ENCODE results near the gene PPOX.

Gene PPOX

DNA sequence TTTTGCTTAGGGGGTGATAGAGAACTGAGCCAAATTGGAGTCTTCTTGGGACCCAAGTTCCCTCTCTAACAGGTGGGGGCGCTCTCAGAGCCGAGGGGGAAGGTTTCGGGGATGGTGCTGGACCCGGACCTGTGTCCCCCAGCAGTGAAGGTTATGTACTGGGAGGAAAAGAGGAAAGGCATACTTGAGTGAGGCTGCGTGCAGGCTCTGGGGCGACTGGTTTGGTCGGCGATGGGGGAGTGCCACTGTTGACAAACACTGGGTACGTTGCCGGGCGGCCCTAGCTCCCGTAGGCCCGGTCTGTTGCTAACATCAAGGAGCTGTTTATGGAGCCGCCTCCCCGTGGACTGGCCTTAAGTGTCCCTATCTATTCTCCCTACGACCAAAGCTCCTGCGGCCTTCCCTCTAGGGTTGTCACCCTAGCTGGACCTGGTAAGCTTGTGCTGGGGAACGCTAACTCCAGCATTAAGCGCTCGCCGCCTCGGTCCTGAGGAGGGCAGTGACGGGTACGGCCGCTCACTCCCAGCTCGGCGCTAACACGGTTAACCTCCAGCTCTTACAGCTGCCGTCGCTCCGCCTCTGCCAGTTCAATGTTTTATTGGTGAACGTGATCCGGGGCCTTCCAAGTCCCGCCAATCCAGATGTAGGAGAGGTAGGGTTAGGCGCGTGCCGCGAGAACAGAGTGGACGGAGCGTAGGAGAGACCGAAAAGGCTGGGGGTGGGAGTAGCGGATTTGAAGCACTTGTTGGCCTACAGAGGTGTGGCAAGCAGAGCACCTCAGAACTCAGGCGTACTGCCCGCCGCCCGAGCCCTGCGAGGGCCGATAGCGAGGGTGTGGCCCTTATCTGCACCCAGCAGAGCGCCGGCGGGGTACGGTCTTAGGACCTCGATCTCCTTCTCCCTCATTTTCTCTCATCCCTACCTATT is at the start of gene PPOX:
TSS of gene PPOX (plus strand) at position 685 of the 927 bp plus-strand sequence. CDS start 422 bp downstream, outside the sequence.
- DNase-seq: peak; percentile 91

DNA sequence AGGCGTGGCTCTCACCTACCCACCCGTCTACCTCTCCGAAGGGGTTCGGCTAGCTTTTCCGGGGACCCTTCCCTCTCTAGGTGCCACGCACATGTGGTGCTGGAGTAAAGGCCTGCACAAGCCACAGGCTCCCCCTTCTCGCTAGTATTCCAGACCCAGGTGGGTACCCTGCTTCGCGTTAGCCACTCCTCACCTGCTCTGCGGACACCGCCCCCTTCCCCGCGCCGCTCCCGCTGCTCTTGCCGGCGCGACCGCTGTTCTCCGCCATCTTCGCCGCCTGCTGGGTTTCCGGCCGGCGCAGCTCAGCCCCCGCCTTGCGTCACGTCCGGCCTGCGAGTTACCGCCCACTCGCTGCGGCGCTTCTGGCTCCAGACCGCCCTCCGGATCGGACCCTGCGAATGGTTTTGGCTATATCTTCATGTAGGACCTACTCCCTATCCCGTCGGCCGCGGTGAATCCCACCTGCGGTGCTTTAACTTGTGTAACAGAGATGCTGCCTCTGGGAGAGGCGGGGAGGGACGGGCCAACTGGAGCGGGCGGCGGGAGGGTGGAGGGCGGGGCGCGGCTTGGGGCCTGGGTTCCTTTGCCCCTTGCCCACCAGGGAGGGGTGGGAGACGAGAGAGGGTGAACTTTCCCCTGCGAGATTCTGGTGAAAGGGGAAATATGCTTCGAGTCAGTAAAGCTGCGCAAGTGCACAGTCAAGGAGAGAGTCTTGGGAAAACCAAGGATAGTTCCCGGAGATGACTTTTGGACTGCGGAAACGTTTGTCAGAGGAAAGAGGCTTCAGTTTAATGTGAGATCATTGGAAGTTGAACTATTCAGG is 48.3 kb upstream of the PPOX start, which contains the start of the genes NIT1 and PFDN2:
TSS of gene NIT1 (plus strand) at position 347 of the 823 bp plus-strand sequence. CDS start at position 419, 72 bp downstream.
TSS of gene PFDN2 (minus strand) at position 279 of the 823 bp plus-strand sequence. CDS start at position 268, 11 bp downstream.
- DNase-seq: peak; percentile 88 to 92

DNA sequence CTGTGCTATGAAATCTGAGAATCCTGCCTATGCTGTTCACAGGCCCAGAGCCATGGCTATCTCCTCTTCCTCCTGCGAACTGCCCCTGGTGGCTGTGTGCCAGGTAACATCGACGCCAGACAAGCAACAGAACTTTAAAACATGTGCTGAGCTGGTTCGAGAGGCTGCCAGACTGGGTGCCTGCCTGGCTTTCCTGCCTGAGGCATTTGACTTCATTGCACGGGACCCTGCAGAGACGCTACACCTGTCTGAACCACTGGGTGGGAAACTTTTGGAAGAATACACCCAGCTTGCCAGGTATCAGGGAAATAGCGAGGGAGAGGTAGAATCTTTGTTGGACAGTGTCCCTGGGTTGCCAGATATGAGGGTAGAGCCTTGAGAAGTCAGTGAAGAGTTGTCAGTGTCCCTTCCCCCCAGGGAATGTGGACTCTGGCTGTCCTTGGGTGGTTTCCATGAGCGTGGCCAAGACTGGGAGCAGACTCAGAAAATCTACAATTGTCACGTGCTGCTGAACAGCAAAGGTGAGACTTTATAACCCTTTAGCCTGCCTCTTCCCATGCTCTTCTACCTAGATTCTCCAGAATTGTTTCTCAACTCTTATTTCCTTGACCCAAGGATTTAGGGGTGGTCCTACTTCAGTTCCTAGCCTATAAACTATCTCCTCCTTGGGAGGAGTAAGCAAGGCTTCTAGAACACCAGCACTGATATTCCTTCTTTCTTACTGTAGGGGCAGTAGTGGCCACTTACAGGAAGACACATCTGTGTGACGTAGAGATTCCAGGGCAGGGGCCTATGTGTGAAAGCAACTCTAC is 46.9 kb upstream of the PPOX start:
- peak; percentile 65 to 78 for DNase-seq

- DNase-seq: no peak
Observed at GRCh38 chr1:161121042-161121650, 45.1 kb upstream of the PPOX start.

- DNase-seq: no peak
Observed at GRCh38 chr1:161121834-161122233, 44.4 kb upstream of the PPOX start.

DNA sequence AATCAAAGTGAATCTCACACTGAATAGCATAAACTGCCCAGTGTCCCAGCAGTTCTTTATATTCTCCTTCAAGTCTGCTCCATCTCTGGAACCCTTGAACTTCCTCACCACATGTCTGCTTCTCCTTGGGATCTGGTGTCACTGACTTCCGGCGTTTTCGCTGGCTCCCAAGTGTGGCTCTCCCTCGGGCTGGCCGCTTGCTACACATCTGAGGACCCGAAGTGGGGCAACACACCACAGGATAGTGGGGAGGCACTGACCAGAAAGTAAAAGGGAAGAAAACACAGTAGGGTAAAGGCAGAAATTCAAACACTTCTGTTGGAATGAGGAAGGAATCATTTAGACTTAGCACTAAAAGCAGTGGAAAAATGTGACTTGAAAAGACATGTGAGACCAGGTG is 43.3 kb upstream of the PPOX start:
- DNase-seq: no peak

DNA sequence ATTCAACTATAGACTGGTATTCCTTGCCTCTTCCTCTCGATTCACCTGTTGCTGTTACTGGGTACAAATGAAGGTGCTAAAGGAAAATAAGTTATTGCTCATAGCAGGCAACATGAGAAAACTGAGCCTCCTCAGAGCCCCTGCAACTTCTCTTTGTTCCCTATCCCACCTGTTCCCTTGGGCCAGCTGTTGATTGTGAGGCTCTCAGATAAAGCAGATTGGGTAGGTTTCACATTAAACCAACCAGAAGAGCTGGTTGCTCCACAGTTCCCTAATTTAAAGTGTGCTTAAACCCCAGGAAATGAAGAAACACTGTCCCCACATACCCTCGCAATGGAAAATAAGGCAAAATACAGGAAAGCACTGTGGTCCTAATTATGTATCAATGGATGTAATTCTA is 38.6 kb upstream of the PPOX start:
- no peak for DNase-seq

GRCh38 chr1:161128591-161129420 is 37.4 kb upstream of the PPOX start:
- DNase-seq: no peak

DNA sequence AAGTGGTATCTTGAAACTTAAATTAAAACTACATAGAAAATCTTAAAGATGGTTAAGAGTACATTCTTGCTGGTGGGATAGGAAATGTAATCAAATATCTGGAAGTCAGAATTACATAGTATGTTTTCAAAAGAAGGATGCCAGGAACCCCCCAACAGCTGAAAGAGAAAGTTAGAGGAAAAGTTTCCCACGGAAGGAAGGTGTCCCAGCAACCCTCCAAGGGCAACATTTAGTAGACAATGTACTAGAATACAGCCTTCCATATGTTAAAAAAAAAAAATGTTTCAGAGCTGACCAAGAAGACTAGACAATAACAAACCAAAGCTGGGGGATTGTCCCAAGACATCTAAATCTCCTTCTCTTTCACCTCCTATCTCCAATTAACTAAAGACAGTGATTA is 36.0 kb upstream of the PPOX start:
- DNase-seq: no peak

DNA sequence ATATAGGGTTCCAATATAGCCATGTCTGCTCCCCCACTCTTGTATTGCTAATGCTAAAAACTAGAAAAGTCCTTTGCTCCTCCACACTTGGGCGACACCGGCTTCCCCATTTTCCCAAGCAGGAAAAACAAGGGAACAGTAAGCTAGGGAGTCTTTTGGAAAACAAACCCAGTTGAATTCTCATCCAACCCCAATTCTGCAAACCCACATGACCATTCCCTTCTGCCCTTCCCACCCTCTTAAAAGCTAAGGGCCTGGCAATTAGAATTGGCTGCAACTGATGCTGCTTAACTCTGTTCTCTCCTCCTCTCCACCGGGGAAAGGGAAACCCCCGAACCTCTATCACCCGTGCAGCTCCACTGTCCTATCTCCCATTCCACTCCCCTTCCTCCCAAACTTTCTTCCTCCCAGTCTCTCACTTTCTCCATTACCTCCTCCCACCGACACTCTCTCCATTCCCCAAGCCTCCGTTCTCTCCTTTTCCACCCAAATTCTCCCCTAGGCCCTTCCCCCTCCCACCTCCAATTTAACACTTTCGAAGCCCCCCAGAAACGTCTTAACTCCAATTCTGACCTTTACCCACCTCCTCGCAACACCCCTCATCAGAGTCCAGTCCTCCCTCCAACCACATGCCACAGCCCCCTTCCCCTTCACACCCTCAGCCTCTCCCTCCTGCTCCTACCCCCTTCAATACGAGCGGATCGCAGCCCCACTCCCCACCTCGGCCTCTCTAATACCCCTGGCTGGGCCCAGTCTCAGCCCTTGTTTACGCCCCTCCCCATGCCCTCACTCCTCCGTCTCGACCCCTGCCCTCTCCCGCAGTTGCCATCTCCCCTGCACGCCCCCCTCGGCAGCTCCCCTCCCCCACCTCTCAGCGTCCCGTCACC is 34.5 kb upstream of the PPOX start:
- no peak for DNase-seq

GRCh38 chr1:161132410-161133219 is 33.6 kb upstream of the PPOX start, which contains the start of gene DEDD:
Gene DEDD, minus strand, starts transcription at chr1:161132667. Its CDS starts 8,205 bp downstream, at chr1:161124462.
- DNase-seq: peak; percentile 88 to 90

- no peak for DNase-seq
Observed at GRCh38 chr1:161133220-161133740, 32.9 kb upstream of the PPOX start.

DNA sequence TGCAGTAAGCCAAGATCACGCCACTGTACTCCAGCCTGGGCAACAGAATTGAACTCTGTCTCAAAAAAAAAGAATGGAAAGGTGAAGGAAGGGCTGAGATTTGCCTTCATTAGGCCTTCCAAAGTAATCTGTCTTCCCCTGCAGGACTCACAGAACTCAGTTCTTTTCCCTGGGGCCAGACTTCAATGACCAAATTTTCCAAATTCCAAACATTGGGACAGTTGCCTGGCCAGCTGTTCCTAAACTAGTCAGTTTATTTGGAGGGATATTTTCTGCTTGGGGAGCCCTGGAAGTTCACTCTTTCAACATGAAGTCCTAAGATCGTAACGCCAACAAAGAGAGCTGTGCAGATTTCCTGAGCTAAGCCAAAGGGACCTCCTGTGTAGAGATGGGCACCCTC is 28.3 kb upstream of the PPOX start:
- no peak for DNase-seq

DNA sequence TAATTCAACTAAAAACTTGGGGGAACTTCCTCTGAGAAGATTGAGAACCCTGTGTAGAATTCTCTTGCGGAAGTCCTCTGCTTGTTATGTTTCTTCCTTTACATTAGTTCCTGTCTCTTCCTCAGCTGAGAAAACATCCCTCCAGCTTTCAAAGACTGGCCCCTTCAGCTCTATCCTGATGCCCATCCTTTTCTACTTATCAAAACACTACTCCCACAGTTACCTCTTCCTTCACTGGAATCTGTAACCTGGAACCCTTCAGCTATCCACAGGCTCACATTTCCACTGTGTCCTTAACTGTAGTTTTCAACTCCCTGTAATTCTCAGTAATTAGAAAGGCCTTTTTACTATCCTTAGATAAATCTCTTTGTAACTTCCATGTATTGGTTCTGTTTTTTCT is 27.8 kb upstream of the PPOX start:
- no peak for DNase-seq

- DNase-seq: peak in 1 of 2 donors; percentile 60
Observed at GRCh38 chr1:161139766-161140165, 26.5 kb upstream of the PPOX start.

DNA sequence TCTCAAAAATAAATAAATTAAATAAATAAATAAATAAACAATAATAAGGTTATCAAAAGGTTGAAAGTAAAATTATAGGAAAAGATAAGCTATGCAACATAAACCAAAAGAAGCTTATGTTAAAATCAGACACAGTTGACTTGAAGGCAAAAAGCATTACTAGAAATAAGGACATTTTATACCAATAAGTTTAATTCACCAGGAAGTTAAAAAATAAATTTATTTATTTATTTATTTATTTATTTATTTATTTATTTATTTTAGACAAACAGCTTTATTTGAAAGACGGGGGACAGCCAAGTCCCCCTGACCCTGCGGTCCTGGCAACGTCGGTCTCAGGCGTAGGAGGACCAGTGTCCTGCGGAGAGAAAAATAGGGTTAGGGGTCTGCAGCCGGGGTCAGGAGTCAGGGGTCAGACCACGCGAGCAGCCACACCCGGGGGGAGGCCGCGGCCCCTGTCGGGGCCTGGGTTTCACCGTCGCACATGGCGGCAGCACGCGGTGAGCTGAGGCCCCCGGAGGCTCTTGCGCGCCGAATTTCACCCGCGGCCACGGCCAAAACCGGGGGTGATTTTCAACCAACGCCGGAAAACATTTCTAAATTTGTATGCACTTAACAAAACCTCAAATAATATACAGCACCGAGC is 25.3 kb upstream of the PPOX start:
- no peak for DNase-seq

DNA sequence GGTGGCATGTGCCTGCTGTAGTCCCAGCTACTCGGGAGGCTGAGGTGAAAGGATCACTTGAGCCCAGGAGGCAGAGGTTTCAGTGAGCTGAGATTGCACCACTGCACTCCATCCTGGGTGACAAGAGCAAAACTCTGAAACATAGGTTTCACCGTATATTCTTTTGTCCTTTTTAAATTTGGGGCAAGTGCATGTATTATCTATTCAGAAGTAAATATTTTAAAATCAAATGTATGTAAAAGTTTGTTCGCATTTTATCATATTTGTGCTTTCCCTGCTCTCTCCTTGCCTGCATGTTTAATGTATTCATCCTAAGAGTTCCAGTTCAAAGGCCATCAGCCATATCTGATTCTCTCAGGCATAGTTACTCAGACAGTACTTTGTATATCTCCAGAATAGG is 20.4 kb upstream of the PPOX start:
- no peak for DNase-seq

GRCh38 chr1:161153176-161153575 is 13.1 kb upstream of the PPOX start:
- DNase-seq: no peak

Measured in stimulated activated CD4-positive, alpha-beta T cell treated with anti-CD3 and anti-CD28 coated beads, Interleukin-2, amount 100 ng/mL, for 24 hours (primary cell).